WTC11 (cell line): ENCODE results near the gene SPATA4. TPM values are rescaled to one million over a fixed set of nuclear protein-coding genes. Genes with fewer than 3 reads are reported as not detected.

ENCODE experiments used
- ATAC-seq: fragments of 200-7000 bp; cut with Tn5 transposase; 2 replicates; pipeline ENCODE4 v1.10.0; 2021; ENCODE audit warnings: mild to moderate bottlenecking, moderate library complexity
- CTCF ChIA-PET: fragments of 300-600 bp; sonication (Branson Sonifier 250); formaldehyde crosslinking; loops from one replicate; lab custom pipeline; 2021; ENCODE audit warnings: antibody characterized with exemption; lab: Charles Lee
- POLR2A ChIA-PET: fragments of 350-600 bp; sonication (Branson Sonifier 250); formaldehyde crosslinking; loops from one replicate; lab custom pipeline; 2021; ENCODE audit warnings: antibody characterized with exemption; lab: Charles Lee
- DNase-seq: peaks from one replicate; pipeline ENCODE4 v3.0.0; 2021; ENCODE audit warnings: low spot score
- H3K27ac Mint-ChIP-seq: 2 replicates; pipeline ENCODE4 v1.8.0; 2021; ENCODE audit warnings: mixed read lengths
- H3K27me3 Mint-ChIP-seq: 2 replicates; pipeline ENCODE4 v1.8.0; 2021; ENCODE audit warnings: low read depth, mild to moderate bottlenecking, moderate library complexity, mixed read lengths
- H3K36me3 Mint-ChIP-seq: 2 replicates; pipeline ENCODE4 v1.8.0; 2021; ENCODE audit warnings: mixed read lengths
- H3K4me1 Mint-ChIP-seq: 2 replicates; pipeline ENCODE4 v1.8.0; 2022; ENCODE audit warnings: mixed read lengths
- H3K4me3 Mint-ChIP-seq: 2 replicates; pipeline ENCODE4 v1.8.0; 2021; ENCODE audit warnings: mild to moderate bottlenecking, moderate library complexity, mixed read lengths
- H3K9me3 Mint-ChIP-seq: 2 replicates; pipeline ENCODE4 v1.8.0; 2021; ENCODE audit warnings: mixed read lengths
- ATF1 ChIP-seq: sonication (generic); formaldehyde crosslinking; IDR thresholded peaks from 2 replicates; pipeline ENCODE4 v1.8.1; 2023; ENCODE audit warnings: mild to moderate bottlenecking, moderate library complexity, missing genetic modification reagents
- ATF2 ChIP-seq: sonication (generic); formaldehyde crosslinking; IDR thresholded peaks from 2 replicates; pipeline ENCODE4 v1.8.1; 2022; ENCODE audit warnings: low read depth, missing genetic modification reagents, borderline replicate concordance
- CBFB ChIP-seq: sonication (generic); formaldehyde crosslinking; IDR thresholded peaks from 2 replicates; pipeline ENCODE4 v1.8.1; 2022; ENCODE audit warnings: mild to moderate bottlenecking, low read depth, missing genetic modification reagents
- CDX4 ChIP-seq: fragments of 250-450 bp; sonication (Bioruptor Pico); IDR thresholded peaks from 2 replicates; pipeline ENCODE4 v1.9.0; 2021; ENCODE audit warnings: moderate library complexity, mild to moderate bottlenecking, inconsistent platforms, borderline replicate concordance
- CREB1 ChIP-seq: sonication (generic); formaldehyde crosslinking; IDR thresholded peaks from 2 replicates; pipeline ENCODE4 v1.8.0; 2023; ENCODE audit warnings: mild to moderate bottlenecking, missing genetic modification reagents
- CREM ChIP-seq: sonication (generic); formaldehyde crosslinking; IDR thresholded peaks from 2 replicates; pipeline ENCODE4 v1.8.1; 2022; ENCODE audit warnings: mild to moderate bottlenecking, missing genetic modification reagents, moderate library complexity
- E2F1 ChIP-seq: sonication (generic); formaldehyde crosslinking; IDR thresholded peaks from 2 replicates; pipeline ENCODE4 v1.8.0; 2022; ENCODE audit warnings: mild to moderate bottlenecking, missing genetic modification reagents
- E2F5 ChIP-seq: sonication (generic); formaldehyde crosslinking; IDR thresholded peaks from 2 replicates; pipeline ENCODE4 v1.8.1; 2022; ENCODE audit warnings: mild to moderate bottlenecking, moderate library complexity, missing genetic modification reagents
- FOXK1 ChIP-seq: sonication (generic); formaldehyde crosslinking; IDR thresholded peaks from 2 replicates; pipeline ENCODE4 v1.8.0; 2022; ENCODE audit warnings: mild to moderate bottlenecking, moderate library complexity, missing genetic modification reagents
- FOXP1 ChIP-seq: sonication (generic); formaldehyde crosslinking; IDR thresholded peaks from 2 replicates; pipeline ENCODE4 v1.8.0; 2022; ENCODE audit warnings: missing genetic modification reagents, mild to moderate bottlenecking, moderate library complexity, borderline replicate concordance
- GABPB1 ChIP-seq: sonication (generic); formaldehyde crosslinking; IDR thresholded peaks from 2 replicates; pipeline ENCODE4 v1.8.1; 2023; ENCODE audit warnings: mild to moderate bottlenecking, missing genetic modification reagents
- NR1H2 ChIP-seq: sonication (generic); formaldehyde crosslinking; IDR thresholded peaks from 2 replicates; pipeline ENCODE4 v1.9.0; 2021; ENCODE audit warnings: mild to moderate bottlenecking, moderate library complexity, missing genetic modification reagents
- STAT6 ChIP-seq: sonication (generic); formaldehyde crosslinking; conservative IDR thresholded peaks from 2 replicates; pipeline ENCODE4 v1.8.1; 2023; ENCODE audit warnings: mild to moderate bottlenecking, low read depth, missing genetic modification reagents, moderate library complexity
- ZBTB21 ChIP-seq: sonication (generic); formaldehyde crosslinking; IDR thresholded peaks from 2 replicates; pipeline ENCODE4 v1.8.1; 2023; ENCODE audit warnings: mild to moderate bottlenecking, missing genetic modification reagents, borderline replicate concordance
- ZNF232 ChIP-seq: sonication (generic); formaldehyde crosslinking; IDR thresholded peaks from 2 replicates; pipeline ENCODE4 v1.8.0; 2022; ENCODE audit warnings: mild to moderate bottlenecking, missing genetic modification reagents
- ZNF263 ChIP-seq: sonication (generic); formaldehyde crosslinking; IDR thresholded peaks from 2 replicates; pipeline ENCODE4 v1.8.1; 2022; ENCODE audit warnings: low read depth, mild to moderate bottlenecking, moderate library complexity, missing genetic modification reagents
- total RNA-seq: library from RNA; stranded (reverse); gene quantifications from 3 replicates; pipeline ENCODE4 v1.2.3, GENCODE V29; 2021

Gene SPATA4
- total RNA-seq, 1 experiment from 2014 or later, result not detected

GRCh38 chr4:176163041-176163440 is 32.3 kb downstream of the SPATA4 start:
- Mint-ChIP-seq H3K4me1 (no peaks in the 10 kb centered on the region), H3K36me3 (no peaks in the 10 kb centered on the region), H3K9me3 (no peaks in the 10 kb centered on the region), H3K27ac (no peak overlapping the region), H3K4me3 (no peak overlapping the region), H3K27me3 (no peaks in the 10 kb centered on the region)
- CTCF ChIA-PET, result no interaction called here
- POLR2A ChIA-PET, result no interaction called here
- DNase-seq (no peak), ATAC-seq (no peak)
- TF ChIP-seq E2F5 (CRISPR knock-in tag) (no peak), CREB1 (CRISPR knock-in tag) (no peak), GABPB1 (CRISPR knock-in tag) (no peak), E2F1 (CRISPR knock-in tag) (no peak), CDX4 (CRISPR knock-in tag) (no peak), ZNF232 (CRISPR knock-in tag) (no peak), CBFB (CRISPR knock-in tag) (no peak), ZBTB21 (CRISPR knock-in tag) (no peak), ATF1 (CRISPR knock-in tag) (no peak), FOXK1 (no peak)

- Mint-ChIP-seq H3K36me3 (no peaks in the 10 kb centered on the region), H3K27ac (no peak overlapping the region)
- DNase-seq, result no peak
- ATAC-seq, result no peak
- TF ChIP-seq CREM (CRISPR knock-in tag) (no peak), ATF2 (CRISPR knock-in tag) (no peak), FOXP1 (CRISPR knock-in tag) (no peak), NR1H2 (CRISPR knock-in tag) (no peak)
- TF ChIP-seq, all 79 proteins: peak for 0
- no peak overlapping the region for H3K4me3 Mint-ChIP-seq
- no peaks in the 10 kb centered on the region for H3K9me3 Mint-ChIP-seq
- no peaks in the 10 kb centered on the region for H3K4me1 Mint-ChIP-seq
- POLR2A ChIA-PET, result no interaction called here
- no peaks in the 10 kb centered on the region for H3K27me3 Mint-ChIP-seq
- CTCF ChIA-PET, result no interaction called here
Measured at GRCh38 chr4:176156656-176157055, 38.7 kb downstream of the SPATA4 start.

- TF ChIP-seq ZNF263 (CRISPR knock-in tag) (no peak), STAT6 (CRISPR knock-in tag) (no peak)
- Mint-ChIP-seq H3K36me3 (no peaks in the 10 kb centered on the region), H3K27ac (no peak overlapping the region), H3K4me3 (no peak overlapping the region), H3K27me3 (no peaks in the 10 kb centered on the region), H3K4me1 (no peaks in the 10 kb centered on the region), H3K9me3 (no peaks in the 10 kb centered on the region)
- ATAC-seq (no peak), DNase-seq (no peak)
- CTCF ChIA-PET, result no interaction called here
- POLR2A ChIA-PET, result no interaction called here
Measured at GRCh38 chr4:176153124-176153523, 42.3 kb downstream of the SPATA4 start.
